DMS79 (cell line): ENCODE data around the gene GRB2.
"Not testable (repeated sequence)": the region's sequence is repeated elsewhere in the genome, so short reads cannot be mapped to it uniquely, and the experiment has no call there.

Source experiments
- DNase-seq: peaks from one replicate; lab custom pipeline; 2025; lab: John Stamatoyannopoulos, UW

GRB2 gene

DNA sequence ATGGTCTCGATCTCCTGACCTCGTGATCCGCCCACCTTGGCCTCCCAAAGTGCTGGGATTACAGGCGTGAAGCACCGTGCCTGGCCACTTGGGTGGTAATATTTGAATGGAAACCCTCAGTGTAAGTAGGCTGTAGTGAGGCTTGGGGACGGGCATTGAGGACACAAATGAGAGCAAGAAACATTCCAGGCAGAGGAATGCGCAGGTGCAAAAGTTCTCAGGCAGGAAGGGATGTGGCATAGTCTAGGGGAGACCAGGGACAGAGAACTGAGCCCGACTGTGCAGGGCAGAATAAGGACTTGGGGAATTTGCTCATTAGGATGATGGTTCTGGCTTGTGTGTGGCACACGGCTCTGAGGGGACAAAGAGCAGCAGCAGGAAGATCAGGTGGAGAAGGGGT is 54.8 kb downstream of the GRB2 start:
- DNase-seq: no peak

- no peak for DNase-seq
Measured at GRCh38 chr17:75350029-75350428, 55.4 kb downstream of the GRB2 start.

- no peak for DNase-seq
Measured at GRCh38 chr17:75349589-75349988, 55.9 kb downstream of the GRB2 start.

DNA sequence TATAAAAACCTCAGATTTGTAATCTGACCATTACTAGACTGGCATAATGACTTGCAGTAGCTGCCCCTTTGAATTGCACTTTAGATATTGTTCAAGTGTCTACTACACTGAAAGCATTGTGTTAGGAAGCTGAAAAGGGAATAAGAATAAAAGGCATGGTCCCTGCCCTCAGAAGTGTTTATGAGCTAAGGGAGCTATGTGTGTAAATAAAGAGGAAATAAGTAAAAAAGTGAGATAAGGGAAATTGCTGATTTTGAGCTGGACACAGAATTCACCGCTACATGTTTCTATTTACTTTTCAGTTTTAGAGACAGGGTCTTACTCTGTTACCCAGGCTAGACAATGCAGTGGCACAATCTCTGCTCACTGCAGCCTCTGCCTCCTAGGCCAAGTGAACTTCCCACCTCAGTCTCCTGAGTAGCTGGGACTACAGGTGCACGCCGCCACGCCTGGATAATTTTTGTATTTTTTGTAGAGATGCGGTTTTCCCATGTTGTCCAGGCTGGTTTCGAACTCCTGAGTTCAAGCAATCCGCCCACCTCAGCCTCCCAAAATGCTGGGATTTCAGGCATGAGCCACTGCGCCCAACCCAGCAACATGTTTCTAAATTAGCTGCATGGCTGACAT is 57.0 kb downstream of the GRB2 start:
- DNase-seq: peak; percentile 35

DNA sequence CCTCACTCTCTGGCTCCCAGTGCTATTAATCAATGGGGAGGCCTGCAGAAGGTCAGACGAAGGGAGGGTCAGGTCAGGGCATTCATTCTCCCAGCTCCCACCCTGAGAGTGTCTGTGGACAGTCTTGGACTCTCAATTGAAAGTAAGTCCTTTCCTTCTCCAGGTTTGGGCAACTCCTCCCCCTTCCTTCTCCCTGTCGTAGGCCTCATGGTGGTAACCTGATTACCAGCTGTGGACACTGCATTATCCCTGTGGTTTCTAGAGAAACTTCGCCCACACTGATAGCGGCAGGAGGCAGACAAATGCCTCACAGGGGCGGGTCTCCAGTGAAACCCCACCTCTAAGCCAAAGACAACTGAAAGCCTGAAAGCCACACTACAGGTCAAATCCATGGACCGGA is 58.6 kb downstream of the GRB2 start:
- DNase-seq: no peak

GRCh38 chr17:75346368-75346767 is 59.1 kb downstream of the GRB2 start:
- not testable (repeated sequence) for DNase-seq

DNA sequence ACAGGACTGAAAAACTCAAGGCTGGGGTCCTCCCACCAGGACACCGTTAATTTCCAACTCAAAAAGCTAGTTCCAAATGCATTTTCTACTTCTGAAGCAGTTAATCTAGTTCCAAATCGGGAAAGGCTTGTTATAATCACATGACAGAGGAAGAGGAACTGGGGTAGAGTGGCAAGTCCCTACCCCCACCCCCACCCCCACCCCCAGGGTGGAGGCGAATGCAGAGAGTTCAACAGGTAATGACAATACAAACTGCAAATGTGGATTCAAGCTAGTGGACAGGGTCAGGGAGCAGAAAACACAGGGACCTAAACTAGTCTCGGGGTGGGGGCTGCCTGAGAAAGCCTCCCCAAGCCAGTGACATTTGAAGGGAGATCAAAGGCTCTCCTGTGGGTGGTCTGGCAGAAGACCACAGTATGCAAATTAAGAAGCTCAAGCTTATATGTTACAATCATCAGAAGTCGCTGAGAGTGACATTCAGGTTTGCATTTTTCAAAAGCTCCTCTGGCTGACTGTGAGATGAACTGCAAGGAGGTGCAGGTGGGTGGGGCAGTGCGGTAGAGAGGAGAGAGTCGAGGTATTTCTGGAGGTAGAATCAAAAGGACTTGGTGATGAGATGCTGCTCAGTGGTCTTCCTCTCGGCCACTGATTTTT is 59.8 kb downstream of the GRB2 start:
- no peak for DNase-seq

DNA sequence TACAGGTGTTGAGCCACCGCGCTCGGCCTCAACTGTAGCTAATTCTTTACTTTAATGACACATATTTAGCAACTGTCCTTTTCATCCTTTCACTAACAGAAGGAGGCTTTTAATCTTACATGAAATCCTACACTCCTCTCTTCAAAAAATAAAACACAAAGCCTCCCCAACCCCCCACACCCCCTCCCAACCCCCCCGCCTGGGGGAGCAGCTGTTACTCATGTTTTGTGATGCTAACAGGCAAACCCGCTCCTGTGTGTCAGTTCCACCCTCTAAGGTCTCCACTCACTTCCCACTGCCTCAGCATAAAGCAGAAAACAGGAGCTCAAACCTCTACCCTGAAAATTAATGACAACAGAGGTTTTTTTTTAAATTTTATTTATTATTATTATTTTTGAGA is 60.8 kb downstream of the GRB2 start:
- DNase-seq: no peak

DNA sequence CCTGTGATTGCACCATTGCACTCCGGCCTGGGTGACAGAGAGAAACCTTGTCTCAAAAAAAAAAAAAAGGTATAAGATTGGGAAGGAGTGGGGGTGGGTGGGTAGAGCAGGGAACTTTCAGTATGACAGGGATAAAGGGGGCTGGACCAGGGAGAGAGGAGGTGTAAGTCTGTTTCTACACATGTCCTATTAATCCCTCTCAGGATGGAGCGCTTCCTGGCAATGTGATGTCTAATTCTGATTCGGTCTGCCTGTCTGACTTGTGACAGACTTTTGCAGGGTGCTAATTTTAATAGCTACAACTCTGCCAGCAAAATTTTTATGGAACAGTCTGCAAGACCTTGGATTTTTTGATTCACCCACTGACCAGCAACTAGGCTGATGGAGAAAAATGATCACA is 62.5 kb downstream of the GRB2 start:
- DNase-seq: no peak

- no peak for DNase-seq
Measured at GRCh38 chr17:75341784-75342486, 63.5 kb downstream of the GRB2 start.

GRCh38 chr17:75340631-75341030 is 64.8 kb downstream of the GRB2 start:
- DNase-seq: peak; percentile 59

DNA sequence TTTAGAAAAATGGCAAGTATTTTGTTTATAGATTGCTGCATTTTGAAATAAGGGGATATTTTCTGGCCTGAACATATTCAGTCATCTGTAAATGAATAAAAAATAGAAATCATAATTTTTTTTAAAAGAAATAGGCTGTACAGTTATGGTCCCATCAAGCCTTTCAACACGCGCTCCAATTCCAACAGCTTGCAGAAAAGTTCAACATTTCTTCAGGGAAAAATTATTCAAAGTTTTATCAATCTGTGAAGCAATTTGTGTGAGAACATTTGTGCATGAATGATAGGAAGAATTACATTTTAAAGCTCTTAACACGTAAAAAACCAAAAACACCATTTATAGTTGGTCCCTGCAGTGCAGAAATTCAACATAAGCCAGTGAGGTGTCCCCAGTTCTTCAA is 65.5 kb downstream of the GRB2 start:
- DNase-seq: no peak

DNA sequence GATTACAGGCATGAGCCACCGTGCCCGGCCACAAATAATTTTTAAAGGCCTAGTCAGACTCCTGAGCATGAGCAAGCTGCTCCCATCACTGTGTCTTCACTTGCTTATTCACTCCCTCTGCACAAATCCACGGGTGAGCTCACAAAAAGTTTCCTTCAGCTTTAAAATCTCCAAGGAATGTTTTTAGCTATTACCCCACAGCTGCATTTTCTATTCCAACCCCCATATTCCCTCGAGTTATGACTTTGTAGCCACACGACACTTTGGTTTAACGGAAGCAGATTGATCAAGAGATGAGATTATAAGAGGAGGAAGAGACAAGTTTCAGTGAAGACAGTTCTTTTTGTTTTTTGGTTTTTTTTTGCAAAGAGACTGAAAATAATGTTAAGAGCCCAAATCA is 67.1 kb downstream of the GRB2 start:
- no peak for DNase-seq

DNA sequence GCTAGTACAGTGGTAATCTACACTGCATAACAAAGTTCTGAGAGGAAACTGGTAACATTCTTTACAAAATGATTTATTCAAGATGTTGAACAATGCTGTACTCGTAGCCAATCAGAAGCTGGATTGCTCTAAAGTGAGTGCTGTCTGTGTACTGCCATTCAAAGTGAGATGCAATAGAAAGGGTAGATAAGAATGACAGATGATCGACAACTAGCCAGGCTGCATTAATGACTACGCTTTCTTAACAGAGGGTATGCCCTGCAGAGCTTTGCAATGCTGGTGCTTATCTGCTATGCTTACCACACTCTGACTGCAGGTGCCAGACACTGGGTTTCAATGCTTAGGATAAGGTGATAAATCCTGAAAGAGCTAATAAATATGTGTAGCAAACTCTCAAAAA is 70.2 kb downstream of the GRB2 start:
- DNase-seq: no peak

GRCh38 chr17:75334723-75335122 is 70.8 kb downstream of the GRB2 start:
- no peak for DNase-seq

GRCh38 chr17:75331671-75332070 is 73.8 kb downstream of the GRB2 start:
- no peak for DNase-seq

DNA sequence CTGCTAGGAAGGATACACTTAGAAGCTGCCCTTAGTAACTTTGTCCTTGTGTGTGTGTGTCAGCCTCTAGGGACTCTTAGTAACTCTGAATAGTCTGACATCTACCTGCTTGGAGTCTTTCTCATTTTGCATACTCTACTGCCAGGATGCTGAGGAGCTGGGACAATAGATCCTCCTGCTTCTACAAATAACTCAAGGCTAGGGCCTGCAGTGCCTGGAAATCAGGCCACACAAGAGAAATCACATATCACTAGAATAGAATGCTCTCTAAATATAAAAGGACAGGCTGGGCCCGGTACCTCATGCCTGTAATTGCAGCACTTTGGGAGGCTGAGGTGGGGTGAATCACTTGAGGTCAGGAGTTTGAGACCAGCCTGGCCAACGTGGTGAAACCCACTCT is 77.7 kb downstream of the GRB2 start:
- no peak for DNase-seq

GRCh38 chr17:75326226-75326848 is 79.1 kb downstream of the GRB2 start:
- DNase-seq: no peak

GRCh38 chr17:75325827-75326225 is 79.7 kb downstream of the GRB2 start:
- DNase-seq: no peak

DNA sequence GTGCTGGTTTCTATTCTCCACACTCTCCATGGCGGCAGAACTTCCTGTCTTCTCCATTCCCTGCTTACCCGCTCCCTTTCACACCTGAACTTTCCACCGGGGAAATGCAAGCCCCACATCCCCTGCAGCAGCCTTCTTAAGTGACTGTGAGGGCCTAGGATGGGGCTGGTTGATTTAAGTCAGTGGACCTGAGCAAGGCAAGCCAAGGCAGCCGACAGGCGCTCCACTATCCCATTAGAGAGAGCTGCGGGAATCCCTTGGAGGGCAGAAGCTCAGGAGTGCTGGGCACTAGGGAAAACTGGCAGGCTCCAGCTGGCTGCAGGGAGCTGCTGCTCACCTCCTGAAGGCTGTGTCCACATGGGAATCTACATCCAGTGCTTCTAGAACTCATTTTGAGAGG is 80.1 kb downstream of the GRB2 start:
- no peak for DNase-seq

GRCh38 chr17:75321506-75321905 is 84.0 kb downstream of the GRB2 start:
- no peak for DNase-seq

GRCh38 chr17:75319904-75320691 is 85.4 kb downstream of the GRB2 start:
- DNase-seq: no peak
